Right ventricle myocardium superior (tissue), 1 donor: Measurements from ENCODE around the gene NSMCE4A. TPM values are rescaled to one million over a fixed set of nuclear protein-coding genes. Genes with fewer than 3 reads are reported as not detected.
"Not testable (repeated sequence)": the region's sequence is repeated elsewhere in the genome, so short reads cannot be mapped to it uniquely, and the experiment has no call there.

Experiments used
- ATAC-seq: fragments of 200-7000 bp; cut with Tn5 transposase; one replicate; pipeline ENCODE4 v1.9.1; 2020; ENCODE audit warnings: mild to moderate bottlenecking; ENCODE audit not compliant: poor library complexity
- DNase-seq: peaks from one replicate; pipeline ENCODE4 v3.0.0-alpha.2; 2020
- intact Hi-C: fragments of 100-400 bp; cut with DNase I; formaldehyde crosslinking; loops from one replicate; pipeline ENCODE4 v1.11.2; 2022
- total RNA-seq: library from RNA; stranded (reverse); fragmentation: NEBNext Ultra II Directional; extraction: Animal tissue kit (Norgen Biotek cat#: 25700); gene quantifications from one replicate; pipeline ENCODE4 v1.2.1, GENCODE V29; 2021
- donor health status: DM: no; HTN: yes; CAD: no; lungs with severe emphysema.

NSMCE4A gene
- total RNA-seq, 1 donor from 2014 or later: 23.7 TPM

GRCh38 chr10:121949451-121949850, 25.6 kb downstream of the NSMCE4A start:
- intact Hi-C loops: no loop called here
- no peak for DNase-seq
- ATAC-seq: no peak

GRCh38 chr10:121949049-121949448, 26.0 kb downstream of the NSMCE4A start:
- no peak for DNase-seq
- intact Hi-C loops: no loop called here
- no peak for ATAC-seq

GRCh38 chr10:121947343-121948330, 27.4 kb downstream of the NSMCE4A start:
- ATAC-seq (no peak), DNase-seq (no peak)
- intact Hi-C loops: no loop called here

- ATAC-seq (peak; percentile 69), DNase-seq (no peak)
- intact Hi-C loops: no loop called here
Measured at GRCh38 chr10:121942749-121943416, 32.1 kb downstream of the NSMCE4A start.

- intact Hi-C loops: no loop called here
- ATAC-seq (no peak), DNase-seq (no peak)
Measured at GRCh38 chr10:121941532-121941931, 33.5 kb downstream of the NSMCE4A start.

DNA sequence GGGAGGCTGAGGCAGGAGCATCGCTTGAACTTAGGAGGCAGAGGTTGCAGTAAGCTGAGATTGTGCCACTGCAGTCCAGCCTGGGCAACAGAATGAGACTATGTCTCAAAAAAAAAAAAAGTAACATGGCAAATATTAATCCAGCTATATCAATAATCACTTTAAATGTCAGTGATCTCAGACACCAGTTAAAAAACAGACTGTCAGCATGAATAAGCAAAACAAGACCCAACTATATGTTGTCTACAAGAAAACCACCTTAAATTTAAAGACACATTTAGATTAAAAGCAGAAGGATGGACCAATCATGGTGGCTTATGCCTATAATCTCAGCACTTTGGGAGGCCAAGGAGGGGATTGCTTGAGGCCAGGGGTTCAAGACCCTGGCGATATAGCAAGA, 38.7 kb downstream of the NSMCE4A start:
- no peak for ATAC-seq
- intact Hi-C loops: loop anchor here (10.0 kb wide), 1 partner anchor 49 kb away; the partner anchor contains the start of gene TACC2
- no peak for DNase-seq

DNA sequence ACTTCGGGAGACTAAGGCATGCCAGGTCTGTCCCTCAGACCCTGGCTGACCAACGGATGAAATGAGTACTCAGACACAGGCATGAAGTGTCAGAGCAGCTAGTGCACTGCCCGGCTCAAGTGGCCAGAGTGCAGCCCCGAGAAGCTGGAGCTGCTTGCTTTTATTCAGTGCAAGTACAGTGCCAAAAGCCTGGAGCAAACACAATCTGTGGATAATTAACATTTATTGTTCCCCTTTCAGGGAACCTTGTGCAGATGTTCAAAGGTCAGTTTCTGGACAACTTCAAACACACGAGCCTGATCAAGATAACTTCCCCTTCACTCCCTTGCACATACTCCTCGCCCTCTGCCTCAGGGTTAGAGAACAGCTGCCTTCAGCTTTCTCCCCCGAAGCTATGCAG, 39.3 kb downstream of the NSMCE4A start:
- ATAC-seq: peak; percentile 25
- intact Hi-C loops: loop anchor here (10.0 kb wide), 1 partner anchor 49 kb away; the partner anchor contains the start of gene TACC2

GRCh38 chr10:121930268-121931085, 44.5 kb downstream of the NSMCE4A start:
- intact Hi-C loops: loop anchor here (10.0 kb wide), 1 partner anchor 54 kb away; the partner anchor contains the start of gene TACC2
- not testable (repeated sequence) for ATAC-seq, DNase-seq

More for the DNA sequence above, 39.3 kb downstream of the NSMCE4A start:
- no peak for DNase-seq

GRCh38 chr10:121929585-121930267, 45.3 kb downstream of the NSMCE4A start:
- intact Hi-C loops: loop anchor here (10.0 kb wide), 1 partner anchor 55 kb away; the partner anchor contains the start of gene TACC2
- not testable (repeated sequence) for DNase-seq, ATAC-seq

- peak; percentile 18 for ATAC-seq
- peak; percentile 59 for DNase-seq
- intact Hi-C loops: no loop called here
Measured at GRCh38 chr10:121928528-121928884, 46.5 kb downstream of the NSMCE4A start.

DNA sequence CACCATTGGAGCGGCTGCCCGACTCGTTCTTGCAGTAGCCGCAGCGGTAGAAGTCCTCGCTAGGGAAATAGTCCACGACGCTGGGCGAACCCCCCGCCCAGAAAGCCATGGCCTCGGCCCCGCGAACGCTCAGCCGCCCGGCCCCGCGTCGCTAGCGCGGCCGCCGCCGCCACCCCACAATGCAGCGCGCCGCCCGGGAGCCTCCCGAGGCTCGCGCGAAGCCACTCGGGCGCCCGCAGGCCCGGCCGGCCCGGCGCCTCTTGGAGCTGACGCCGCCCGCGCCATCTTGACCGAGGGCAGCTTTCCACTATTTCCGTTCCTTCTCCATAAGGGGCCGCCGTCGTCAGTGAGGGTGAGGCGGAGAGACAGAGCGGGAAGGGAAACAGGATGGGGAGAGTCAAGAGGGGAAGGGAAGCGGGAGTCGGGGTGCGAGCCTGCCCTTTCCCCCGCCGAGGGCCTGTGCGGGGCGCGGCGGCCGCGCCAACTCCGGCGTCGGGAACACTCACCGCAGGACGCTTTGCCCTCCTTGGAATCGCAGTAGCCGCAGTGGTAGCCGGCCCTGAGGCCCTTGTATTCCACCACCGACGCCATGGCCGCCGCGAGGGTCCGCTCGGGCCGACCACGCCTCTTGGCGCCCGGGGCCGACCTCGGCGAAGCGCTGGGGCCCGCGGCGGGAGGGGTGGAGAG, 47.0 kb downstream of the NSMCE4A start, which contains the start of gene ATE1:
Gene ATE1 (minus strand): TSS at position 191 of the 687 bp plus-strand sequence. CDS start 82 bp downstream, at position 109.
- peak; percentile 98 for ATAC-seq
- peak; percentile 95 for DNase-seq
- intact Hi-C loops: no loop called here

GRCh38 chr10:121927318-121927840, 47.6 kb downstream of the NSMCE4A start:
- DNase-seq (peak; percentile 76), ATAC-seq (peak; percentile 67)
- intact Hi-C loops: no loop called here

GRCh38 chr10:121926671-121927317, 48.2 kb downstream of the NSMCE4A start:
- DNase-seq: no peak

DNA sequence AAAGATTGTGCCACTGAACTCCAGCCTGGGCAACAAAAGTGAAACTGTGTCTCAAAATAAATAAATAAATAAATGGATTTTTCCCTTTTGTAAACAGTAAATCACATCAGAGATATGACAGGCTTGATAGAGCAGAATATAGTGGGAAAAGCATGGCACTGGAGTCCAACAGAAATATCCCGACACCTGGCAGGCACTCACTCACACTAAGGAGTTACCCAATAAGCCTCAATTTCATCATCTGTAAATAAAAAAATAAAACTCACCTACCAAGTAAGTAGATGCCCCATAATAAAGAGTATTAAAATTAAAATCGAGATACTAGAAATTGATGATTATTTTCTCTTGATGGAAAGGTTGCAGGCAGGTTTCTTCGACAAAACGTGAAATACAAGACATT, 48.9 kb downstream of the NSMCE4A start:
- DNase-seq (no peak), ATAC-seq (no peak)
- intact Hi-C loops: no loop called here

More at GRCh38 chr10:121926671-121927317, 48.2 kb downstream of the NSMCE4A start:
- no peak for ATAC-seq
- intact Hi-C loops: no loop called here

DNA sequence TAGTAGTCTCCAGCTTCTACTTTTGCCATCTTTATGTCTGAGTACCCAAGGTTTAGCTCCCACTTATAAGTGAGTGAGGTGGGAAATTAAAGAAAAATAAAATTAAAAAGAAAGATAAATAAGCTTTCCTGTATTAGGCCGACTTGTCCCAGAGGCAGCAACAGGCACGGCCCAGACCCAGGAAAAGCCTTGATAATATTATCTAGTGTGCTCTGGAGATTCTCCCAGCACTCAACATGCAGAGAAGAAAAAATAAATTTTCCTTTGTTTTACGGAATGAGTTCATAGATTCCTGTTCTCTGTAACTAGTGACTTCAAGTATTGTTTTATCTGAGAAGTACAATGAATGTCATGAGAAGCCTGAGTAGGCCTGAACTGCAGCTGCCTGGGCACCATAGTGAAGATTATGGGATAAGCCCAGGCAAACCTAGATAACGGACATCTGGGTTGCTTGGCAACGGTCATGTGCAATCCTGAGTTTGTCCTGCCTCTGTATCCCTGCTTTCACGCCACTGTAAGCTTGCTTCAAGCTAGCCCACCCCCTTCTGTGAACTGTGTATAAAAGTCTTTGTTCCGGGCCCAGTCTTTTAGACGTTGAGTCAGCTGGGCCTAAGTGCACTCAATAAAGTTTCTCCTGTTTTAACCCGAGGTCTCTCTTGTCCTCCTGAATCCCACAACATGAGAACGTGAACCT, 53.6 kb downstream of the NSMCE4A start:
- intact Hi-C loops: no loop called here
- ATAC-seq (peak; percentile 26), DNase-seq (no peak)

- no peak for ATAC-seq
- intact Hi-C loops: no loop called here
- DNase-seq: no peak
Measured at GRCh38 chr10:121919666-121920065, 55.4 kb downstream of the NSMCE4A start.
